GM18868 (cell line): ENCODE measurements around the gene CFAP298.
"Not testable (repeated sequence)": the region's sequence is repeated elsewhere in the genome, so short reads cannot be mapped to it uniquely, and the experiment has no call there.

Source experiments
- ATAC-seq: cut with Tn5 transposase; IDR thresholded peaks from one replicate; pipeline ENCODE4 v1.9.1; 2021; ENCODE audit warnings: mild to moderate bottlenecking, moderate library complexity; ENCODE audit not compliant: unreplicated experiment

Gene CFAP298

GRCh38 chr21:32612075-32612998 is at the start of gene CFAP298:
Gene CFAP298, minus strand, starts transcription at chr21:32612377. Its CDS starts 134 bp downstream, at chr21:32612243.
- peak; percentile 97 for ATAC-seq

- not testable (repeated sequence) for ATAC-seq
These were observed 49.0 kb upstream of the CFAP298 start for GRCh38 chr21:32661026-32661782.

- no peak for ATAC-seq
These were observed 46.3 kb upstream of the CFAP298 start for GRCh38 chr21:32658524-32658923.

GRCh38 chr21:32653326-32653901 is 41.2 kb upstream of the CFAP298 start:
- ATAC-seq, result no peak

- ATAC-seq, result no peak
These were observed 36.0 kb upstream of the CFAP298 start for GRCh38 chr21:32648165-32648564.

GRCh38 chr21:32645261-32646182 is 33.3 kb upstream of the CFAP298 start:
- ATAC-seq, result no peak

- no peak for ATAC-seq
These were observed 29.8 kb upstream of the CFAP298 start for GRCh38 chr21:32641710-32642698.

GRCh38 chr21:32626621-32627196 is 14.5 kb upstream of the CFAP298 start:
- no peak for ATAC-seq

- not testable (repeated sequence) for ATAC-seq
These were observed 6.0 kb upstream of the CFAP298 start for GRCh38 chr21:32618218-32618617.

GRCh38 chr21:32613436-32614043 is 1.4 kb upstream of the CFAP298 start:
- ATAC-seq, result no peak

- no peak for ATAC-seq
These were observed 791 bp upstream of the CFAP298 start for GRCh38 chr21:32612999-32613337.

- no peak for ATAC-seq
These were observed 643 bp downstream of the CFAP298 start for GRCh38 chr21:32611471-32611997.

GRCh38 chr21:32610940-32611339 is 1.2 kb downstream of the CFAP298 start:
- not testable (repeated sequence) for ATAC-seq

GRCh38 chr21:32608851-32609250 is 3.3 kb downstream of the CFAP298 start:
- ATAC-seq, result no peak

- ATAC-seq, result no peak
These were observed 6.7 kb downstream of the CFAP298 start for GRCh38 chr21:32605469-32605868.

- ATAC-seq, result no peak
These were observed 7.7 kb downstream of the CFAP298 start for GRCh38 chr21:32604464-32604863.

- no peak for ATAC-seq
These were observed 9.0 kb downstream of the CFAP298 start for GRCh38 chr21:32603131-32603530.

GRCh38 chr21:32602099-32602498 is 10.1 kb downstream of the CFAP298 start:
- no peak for ATAC-seq
